ENCODE data around the gene NFIX. TPM values are rescaled to one million over a fixed set of nuclear protein-coding genes. Genes with fewer than 3 reads are reported as not detected.
A peak's percentile ranks its signal among the peaks of the same experiment; 100 is the strongest.

The NFIX gene
- total and polyA plus RNA-seq, 2 of the 13 experiments (the other 11 are each of a cell fraction or from before 2014, with no cell fraction given), result 3.4 to 5.4 TPM

- H3K9me3 ChIP-seq (ENCODE audit: low read length), result no peaks in the 10 kb centered on the region
- intact Hi-C loops (cut with micrococcal nuclease; ENCODE audit: unreplicated experiment), result loop anchor here (5.0 kb wide), 1 partner anchor 42 kb away; no protein-coding TSS in a partner anchor
- 100% methylated on average over 4 of the region's 6 CpGs for WGBS (ENCODE audit: low lambda C conversion rate)
- in situ Hi-C loops (cut with HindIII; ENCODE audit: extremely low pct_ligation_motif_present, low pct_unique_long_range_greater_than_20kb), result loop anchor here (5.0 kb wide), 2 partner anchors 42 to 77 kb away; no protein-coding TSS in a partner anchor
- H3K79me2 ChIP-seq (ENCODE audit: insufficient read depth, low read length), result peaks cover 14% of the 10 kb centered on the region
- BruUV-seq (replicated peaks), result no TSS peak
- no peak for DNase-seq (ENCODE audit: low spot score)
- ATAC-seq, result no peak
- H3K9ac ChIP-seq (ENCODE audit: insufficient read depth, low read depth, low read length), result no peak overlapping the region
- no peak overlapping the region for H3K4me2 ChIP-seq (ENCODE audit: low read depth, low read length)
- no peak overlapping the region for H3K4me3 ChIP-seq (replicated peaks in 1 of 3; ENCODE audit: insufficient read depth in 1 of 3, low read depth in 2 of 3, low read length in 3 of 3)
- no peak for FAIRE-seq
- no peak overlapping the region for H3K27ac ChIP-seq (ENCODE audit: extremely low read length, insufficient read depth, low read length)
- POLR2A ChIA-PET, result no interaction called here
- no peaks in the 10 kb centered on the region for H4K20me1 ChIP-seq (ENCODE audit: insufficient read depth, low read length)
- H3K36me3 ChIP-seq (replicated peaks in 1 of 2; ENCODE audit: control insufficient read depth in 1 of 2, insufficient read depth in 2 of 2, low read length in 2 of 2), result peaks cover 0 to 3% of the 10 kb centered on the region in 2 experiments; a peak in 3 of 5 replicates
- CTCF ChIA-PET (ENCODE audit: low intra/inter-chr PET ratio, low total read pairs), result no interaction called here
- H2AFZ ChIP-seq (ENCODE audit: low read length), result no peak overlapping the region
- no peaks in the 10 kb centered on the region for H3K27me3 ChIP-seq (ENCODE audit: control insufficient read depth in 1 of 2, insufficient read depth in 2 of 2, low read length in 2 of 2)
- H3K4me1 ChIP-seq (ENCODE audit: insufficient read depth, low read length), result peaks cover 44% of the 10 kb centered on the region
- no peak for TF ChIP-seq CEBPG (CRISPR knock-in tag; IDR thresholded peaks at IDR 0.05)
- TF ChIP-seq AGO2 (optimal IDR thresholded peaks at IDR 0.05; ENCODE audit: low read depth, low read length), result peak; percentile 29
- no peak for TF ChIP-seq NRL (CRISPR knock-in tag; IDR thresholded peaks at IDR 0.05; ENCODE audit: borderline replicate concordance)
- TF ChIP-seq ZNF737 (CRISPR knock-in tag; IDR thresholded peaks at IDR 0.05; ENCODE audit: borderline replicate concordance), result no peak
- no peak for TF ChIP-seq ZNF275 (CRISPR knock-in tag; IDR thresholded peaks at IDR 0.05; ENCODE audit: borderline replicate concordance)
Measured at GRCh38 chr19:13064092-13064489, 68.8 kb downstream of the NFIX start.

- in situ Hi-C loops (cut with HindIII; ENCODE audit: extremely low pct_ligation_motif_present, low pct_unique_long_range_greater_than_20kb) (no loop called here), intact Hi-C loops (cut with micrococcal nuclease; ENCODE audit: unreplicated experiment) (no loop called here)
- no peak overlapping the region for H2AFZ ChIP-seq (ENCODE audit: low read length)
- no peak for ATAC-seq
- no peaks in the 10 kb centered on the region for H3K27me3 ChIP-seq (ENCODE audit: control insufficient read depth in 1 of 2, insufficient read depth in 2 of 2, low read length in 2 of 2)
- H3K4me1 ChIP-seq (ENCODE audit: insufficient read depth, low read length), result peaks cover 35% of the 10 kb centered on the region
- ChIA-PET POLR2A (no interaction called here), CTCF (ENCODE audit: low intra/inter-chr PET ratio, low total read pairs) (no interaction called here)
- peaks cover 0 to 3% of the 10 kb centered on the region in 2 experiments; a peak in 3 of 5 replicates for H3K36me3 ChIP-seq (replicated peaks in 1 of 2; ENCODE audit: control insufficient read depth in 1 of 2, insufficient read depth in 2 of 2, low read length in 2 of 2)
- H3K79me2 ChIP-seq (ENCODE audit: insufficient read depth, low read length), result peaks cover 12% of the 10 kb centered on the region
- no peak overlapping the region for H3K4me3 ChIP-seq (replicated peaks in 1 of 3; ENCODE audit: insufficient read depth in 1 of 3, low read depth in 2 of 3, low read length in 3 of 3)
- no peaks in the 10 kb centered on the region for H4K20me1 ChIP-seq (ENCODE audit: insufficient read depth, low read length)
- BruUV-seq (replicated peaks), result no TSS peak
- H3K4me2 ChIP-seq (ENCODE audit: low read depth, low read length), result no peak overlapping the region
- no peaks in the 10 kb centered on the region for H3K9me3 ChIP-seq (ENCODE audit: low read length)
- H3K27ac ChIP-seq (ENCODE audit: extremely low read length, insufficient read depth, low read length), result no peak overlapping the region
- TF ChIP-seq JUND (CRISPR knock-in tag; IDR thresholded peaks at IDR 0.05) (no peak), ZNF333 (CRISPR knock-in tag; IDR thresholded peaks at IDR 0.05; ENCODE audit: borderline replicate concordance) (no peak), IRF1 (CRISPR knock-in tag; IDR thresholded peaks at IDR 0.05; ENCODE audit: low read depth) (no peak)
- DNase-seq (ENCODE audit: low spot score), result no peak
- WGBS (ENCODE audit: low lambda C conversion rate), result 93% methylated on average over 5 of the region's 5 CpGs
- FAIRE-seq, result no peak
- no peak overlapping the region for H3K9ac ChIP-seq (ENCODE audit: insufficient read depth, low read depth, low read length)
Measured at GRCh38 chr19:13066226-13066625, 71.0 kb downstream of the NFIX start.
